ENCODE measurements around the gene FARP2.

GRCh38 chr2:241352227-241352626 is 3.9 kb upstream of the FARP2 start:
- TF ChIP-seq CTCF (IDR thresholded peaks at IDR 0.05) (no peak), POLR2A (IDR thresholded peaks at IDR 0.05) (no peak)

Data from heart left ventricle (tissue), 13 donors.